Ureter (tissue), 1 donor: ENCODE data around the gene FAM219A. TPM values are rescaled to one million over a fixed set of nuclear protein-coding genes. Genes with fewer than 3 reads are reported as not detected.

Source experiments
- DNase-seq: peaks from one replicate; pipeline ENCODE4 v3.0.0-alpha.2; 2020; ENCODE audit warnings: low spot score
- total RNA-seq: library from RNA; stranded (reverse); gene quantifications from one replicate; pipeline ENCODE4 v1.2.4, GENCODE V29; 2023
- donor health status: DM: yes; HTN: yes; CAD: no.

FAM219A gene
- total RNA-seq, 1 donor from 2014 or later: 22.3 TPM

GRCh38 chr9:34349324-34349723 is 109.0 kb downstream of the FAM219A start:
- no peak for DNase-seq

Other genes starting within 250 kb of the FAM219A start
- 0.94 TPM for gene KIF24, start 129.3 kb downstream of the FAM219A start, total RNA-seq
- 18.7 TPM for gene NUDT2, start 129.0 kb downstream of the FAM219A start, total RNA-seq
- gene MYORG, start 81.7 kb downstream of the FAM219A start, total RNA-seq: 8.1 TPM
- gene DNAI1, start 235 bp upstream of the FAM219A start, total RNA-seq: not detected
- gene ENHO, start 64.4 kb upstream of the FAM219A start, total RNA-seq: 0.36 TPM
- 9.4 TPM for gene CNTFR, start 131.2 kb upstream of the FAM219A start, total RNA-seq
- 26.0 TPM for gene RPP25L, start 153.5 kb upstream of the FAM219A start, total RNA-seq
- 86.8 TPM for gene DCTN3, start 161.9 kb upstream of the FAM219A start, total RNA-seq
- gene ARID3C, start 170.5 kb upstream of the FAM219A start, total RNA-seq: not detected
- gene SIGMAR1, start 179.2 kb upstream of the FAM219A start, total RNA-seq: 56.8 TPM
- 52.7 TPM for gene GALT, start 188.1 kb upstream of the FAM219A start, total RNA-seq
- 19.4 TPM for gene IL11RA, start 193.6 kb upstream of the FAM219A start, total RNA-seq
- gene CCL27, start 204.1 kb upstream of the FAM219A start, total RNA-seq: 0.68 TPM
- 11.4 TPM for gene CCL19, start 232.7 kb upstream of the FAM219A start, total RNA-seq